K562 (cell line): ENCODE results near the gene HOXB4. TPM values are rescaled to one million over a fixed set of nuclear protein-coding genes. Genes with fewer than 3 reads are reported as not detected.

Experiments used
- ATF1 ChIP-seq, 2 experiments: fragments of 450-650 bp in 1 of 2; IDR thresholded peaks; 2 replicates each; pipeline ENCODE4 v1.6.1; 2016; ENCODE audit warnings: missing compliant biosample characterization in 1 of 2, missing genetic modification characterization in 1 of 2
- ERF ChIP-seq: fragments of 450-650 bp; formaldehyde crosslinking; IDR thresholded peaks from 2 replicates; pipeline ENCODE4 v1.4.0; 2020; ENCODE audit warnings: mild to moderate bottlenecking, mixed read lengths
- GTF2E2 ChIP-seq: fragments of 200-800 bp; sonication (Bioruptor generic); IDR thresholded peaks from 2 replicates; pipeline ENCODE4 v1.6.1; 2016; ENCODE audit warnings: missing genetic modification characterization, missing compliant biosample characterization
- HNRNPK ChIP-seq: fragments of 200-400 bp; formaldehyde crosslinking; IDR thresholded peaks from one replicate; pipeline ENCODE4 v1.6.1; 2018; ENCODE audit warnings: mild to moderate bottlenecking, low read depth, low read length; ENCODE audit not compliant: poor library complexity, severe bottlenecking
- NFYB ChIP-seq: IDR thresholded peaks from 2 replicates; pipeline ENCODE4 v1.6.1; 2011; ENCODE audit warnings: mild to moderate bottlenecking, moderate library complexity; ENCODE audit not compliant: insufficient read length; ENCODE audit errors: extremely low read depth
- PCBP1 ChIP-seq: fragments of 200-400 bp; formaldehyde crosslinking; IDR thresholded peaks from 2 replicates; pipeline ENCODE4 v1.6.1; 2018; ENCODE audit warnings: mild to moderate bottlenecking, low read depth, low read length; ENCODE audit not compliant: poor library complexity, severe bottlenecking
- SIN3A ChIP-seq, 2 experiments: fragments of 150-350 bp in 1 of 2; IDR thresholded peaks; 2 replicates each; pipeline ENCODE4 v1.6.1; 2011 to 2016; ENCODE audit warnings: borderline replicate concordance in 2 of 2, low read depth in 2 of 2, low read length in 2 of 2, mild to moderate bottlenecking in 2 of 2, moderate library complexity in 2 of 2; ENCODE audit not compliant: control insufficient read depth in 1 of 2
- TEAD4 ChIP-seq, 2 experiments: sonication (generic) in 1 of 2; formaldehyde crosslinking in 1 of 2; IDR thresholded peaks; 2 replicates each; pipeline versions ENCODE4 v1.6.1 to v1.8.0; 2012 to 2022; ENCODE audit warnings: borderline replicate concordance in 1 of 2, inconsistent platforms in 1 of 2, low read length in 1 of 2, mild to moderate bottlenecking in 1 of 2, missing genetic modification reagents in 1 of 2
- ZEB2 ChIP-seq: fragments of 450-650 bp; IDR thresholded peaks from 2 replicates; pipeline ENCODE4 v1.6.1; 2016
- ZNF12 ChIP-seq: sonication (generic); formaldehyde crosslinking; IDR thresholded peaks from 2 replicates; pipeline ENCODE4 v1.4.0; 2020; ENCODE audit warnings: mild to moderate bottlenecking, missing genetic modification reagents
- ZNF212 ChIP-seq: fragments of 450-650 bp; formaldehyde crosslinking; IDR thresholded peaks from 2 replicates; pipeline ENCODE4 v1.4.0; 2020; ENCODE audit warnings: mild to moderate bottlenecking
- polyA plus RNA-seq, 8 experiments: library from polyadenylated mRNA; depleted of rRNA in 4 of 8; stranded (reverse) in 5 of 8; unstranded in 3 of 8; fragments of >200 nt; fragmentation: Nextera tagmentation in 2 of 8; fragmentation: Illumina TruSeq in 1 of 8; extraction: Ambion mirVana in 2 of 8; extraction: Trizol in 1 of 8; gene quantifications; 2 replicates each; pipeline versions ENCODE4 v1.2.1 to v1.2.3, GENCODE V29; 2011 to 2014; ENCODE audit warnings: inconsistent platforms in 1 of 8, missing spikeins in 1 of 8
- total RNA-seq, 7 experiments: library from RNA; depleted of rRNA in 6 of 7; stranded (reverse); fragments of >200 nt in 6 of 7; fragmentation: Illumina TruSeq in 2 of 7; extraction: Trizol in 2 of 7; gene quantifications; 2 replicates each; pipeline versions ENCODE4 v1.2.1 to v1.2.3, GENCODE V29; 2011 to 2021; ENCODE audit warnings: low replicate concordance in 1 of 7
- TF ChIP-seq, protein P1 (sequence below), 3 experiments: fragments of 200-800 bp in 1 of 3; sonication (Bioruptor generic) in 1 of 3; sonication (generic) in 1 of 3; formaldehyde crosslinking in 1 of 3; IDR thresholded peaks; 2 replicates each; pipeline versions ENCODE4 v1.6.1 to v1.8.0; 2016 to 2022; ENCODE audit warnings: mild to moderate bottlenecking in 2 of 3, missing compliant biosample characterization in 2 of 3, missing genetic modification characterization in 2 of 3, missing genetic modification reagents in 1 of 3
- TF ChIP-seq, protein P2 (sequence below), 2 experiments: fragments of 450-650 bp; formaldehyde crosslinking in 1 of 2; IDR thresholded peaks; 2 replicates each; pipeline versions ENCODE4 v1.4.0 to v1.6.1; 2014 to 2020; ENCODE audit warnings: mild to moderate bottlenecking in 2 of 2, borderline replicate concordance in 1 of 2, low read depth in 1 of 2
- TF ChIP-seq, protein P3 (sequence below): sonication (generic); formaldehyde crosslinking; IDR thresholded peaks from 2 replicates; pipeline ENCODE4 v1.8.1; 2023; ENCODE audit warnings: mild to moderate bottlenecking, missing genetic modification reagents

Gene HOXB4
- total and polyA plus RNA-seq, 9 of the 15 experiments (the other 6 are each of a cell fraction or from before 2014, with no cell fraction given), result 1.6 to 34.9 (median 14.9) TPM

DNA sequence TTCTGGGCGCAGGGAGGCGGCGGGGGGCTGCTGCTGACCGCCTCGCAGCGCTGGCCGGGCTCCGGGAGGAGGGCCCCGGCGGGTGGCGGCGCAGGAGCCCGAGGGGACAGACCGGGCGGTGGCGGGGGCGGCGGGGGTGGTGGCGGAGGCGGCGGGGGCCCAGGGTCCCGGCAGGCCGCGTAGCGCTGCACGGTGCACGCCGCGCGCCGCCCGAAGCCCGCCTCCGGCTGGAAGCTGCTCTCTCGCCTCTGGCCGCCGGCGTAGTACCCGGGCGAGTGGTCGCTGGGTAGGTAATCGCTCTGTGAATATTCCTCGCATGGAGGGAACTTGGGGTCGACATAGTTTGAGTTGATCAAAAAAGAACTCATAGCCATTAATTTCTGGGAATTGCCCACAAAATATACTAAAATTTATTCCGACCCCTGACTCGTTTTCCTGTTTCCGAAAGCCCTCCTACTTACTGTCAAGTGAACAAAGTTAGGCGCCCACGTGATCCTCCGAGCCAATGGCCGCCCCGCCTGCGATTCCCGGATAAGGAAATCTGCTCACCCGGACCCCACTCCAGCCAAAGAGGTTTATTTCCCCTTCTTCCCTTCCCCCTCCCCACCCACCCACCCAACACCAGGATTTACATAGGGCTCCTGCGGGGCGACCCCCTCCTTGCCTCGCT is at the start of gene HOXB4 (continued):
- TF ChIP-seq ZEB2, result no peak
- TF ChIP-seq ERF (CRISPR knock-in tag), result peak; percentile 58; the same call in 1 of the 2 replicates
- 0 out of 4 replicates have a peak, but pooled peaks of 1 of the 2 experiments have one; percentile 58 for TF ChIP-seq SIN3A (IDR thresholded peaks at IDR 0.05; ENCODE audit: borderline replicate concordance in 2 of 2, control insufficient read depth in 1 of 2, low read depth in 2 of 2, low read length in 2 of 2)
- TF ChIP-seq PCBP1, result peak; percentile 41
- TF ChIP-seq GTF2E2 (tag), result peak; percentile 48; the same call in 1 of the 2 replicates
- TF ChIP-seq ATF1 (CRISPR knock-in tag; IDR thresholded peaks at IDR 0.05), result no peak
- TF ChIP-seq ATF1 (tag; IDR thresholded peaks at IDR 0.05), result no peak
- TF ChIP-seq TEAD4 (IDR thresholded peaks at IDR 0.05; ENCODE audit: low read length), result peak; percentile 31; the same call in 1 of the 2 replicates
- no peak for TF ChIP-seq TEAD4 (CRISPR knock-in tag; IDR thresholded peaks at IDR 0.05; ENCODE audit: borderline replicate concordance)
- TF ChIP-seq HNRNPK, result no peak
- peak; percentile 78 for TF ChIP-seq NFYB
- TF ChIP-seq ZNF212 (CRISPR knock-in tag), result 0 out of 2 replicates have a peak, but pooled peaks have one; percentile 33
- TF ChIP-seq, protein P1, sequence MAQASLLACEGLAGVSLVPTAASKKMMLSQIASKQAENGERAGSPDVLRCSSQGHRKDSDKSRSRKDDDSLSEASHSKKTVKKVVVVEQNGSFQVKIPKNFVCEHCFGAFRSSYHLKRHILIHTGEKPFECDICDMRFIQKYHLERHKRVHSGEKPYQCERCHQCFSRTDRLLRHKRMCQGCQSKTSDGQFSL (CRISPR knock-in tag; IDR thresholded peaks at IDR 0.05), result no peak
- TF ChIP-seq, protein P1 (tag; IDR thresholded peaks at IDR 0.05), result no peak
- TF ChIP-seq, protein P2, sequence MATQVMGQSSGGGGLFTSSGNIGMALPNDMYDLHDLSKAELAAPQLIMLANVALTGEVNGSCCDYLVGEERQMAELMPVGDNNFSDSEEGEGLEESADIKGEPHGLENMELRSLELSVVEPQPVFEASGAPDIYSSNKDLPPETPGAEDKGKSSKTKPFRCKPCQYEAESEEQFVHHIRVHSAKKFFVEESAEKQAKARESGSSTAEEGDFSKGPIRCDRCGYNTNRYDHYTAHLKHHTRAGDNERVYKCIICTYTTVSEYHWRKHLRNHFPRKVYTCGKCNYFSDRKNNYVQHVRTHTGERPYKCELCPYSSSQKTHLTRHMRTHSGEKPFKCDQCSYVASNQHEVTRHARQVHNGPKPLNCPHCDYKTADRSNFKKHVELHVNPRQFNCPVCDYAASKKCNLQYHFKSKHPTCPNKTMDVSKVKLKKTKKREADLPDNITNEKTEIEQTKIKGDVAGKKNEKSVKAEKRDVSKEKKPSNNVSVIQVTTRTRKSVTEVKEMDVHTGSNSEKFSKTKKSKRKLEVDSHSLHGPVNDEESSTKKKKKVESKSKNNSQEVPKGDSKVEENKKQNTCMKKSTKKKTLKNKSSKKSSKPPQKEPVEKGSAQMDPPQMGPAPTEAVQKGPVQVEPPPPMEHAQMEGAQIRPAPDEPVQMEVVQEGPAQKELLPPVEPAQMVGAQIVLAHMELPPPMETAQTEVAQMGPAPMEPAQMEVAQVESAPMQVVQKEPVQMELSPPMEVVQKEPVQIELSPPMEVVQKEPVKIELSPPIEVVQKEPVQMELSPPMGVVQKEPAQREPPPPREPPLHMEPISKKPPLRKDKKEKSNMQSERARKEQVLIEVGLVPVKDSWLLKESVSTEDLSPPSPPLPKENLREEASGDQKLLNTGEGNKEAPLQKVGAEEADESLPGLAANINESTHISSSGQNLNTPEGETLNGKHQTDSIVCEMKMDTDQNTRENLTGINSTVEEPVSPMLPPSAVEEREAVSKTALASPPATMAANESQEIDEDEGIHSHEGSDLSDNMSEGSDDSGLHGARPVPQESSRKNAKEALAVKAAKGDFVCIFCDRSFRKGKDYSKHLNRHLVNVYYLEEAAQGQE (IDR thresholded peaks at IDR 0.05; ENCODE audit: borderline replicate concordance), result peak; percentile 55
- TF ChIP-seq, protein P2 (CRISPR knock-in tag; IDR thresholded peaks at IDR 0.05; ENCODE audit: low read depth), result no peak
- TF ChIP-seq ZNF12, result no peak
- TF ChIP-seq, protein P3, sequence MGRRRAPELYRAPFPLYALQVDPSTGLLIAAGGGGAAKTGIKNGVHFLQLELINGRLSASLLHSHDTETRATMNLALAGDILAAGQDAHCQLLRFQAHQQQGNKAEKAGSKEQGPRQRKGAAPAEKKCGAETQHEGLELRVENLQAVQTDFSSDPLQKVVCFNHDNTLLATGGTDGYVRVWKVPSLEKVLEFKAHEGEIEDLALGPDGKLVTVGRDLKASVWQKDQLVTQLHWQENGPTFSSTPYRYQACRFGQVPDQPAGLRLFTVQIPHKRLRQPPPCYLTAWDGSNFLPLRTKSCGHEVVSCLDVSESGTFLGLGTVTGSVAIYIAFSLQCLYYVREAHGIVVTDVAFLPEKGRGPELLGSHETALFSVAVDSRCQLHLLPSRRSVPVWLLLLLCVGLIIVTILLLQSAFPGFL (CRISPR knock-in tag), result no peak
